PC-9 (cell line): ENCODE results near the gene BCKDK.

ENCODE experiments used
- CTCF ChIP-seq: fragments of 200-600 bp; sonication (generic); conservative IDR thresholded peaks from 2 replicates; pipeline ENCODE4 v1.6.1; 2017; ENCODE audit warnings: mixed run types, antibody characterized with exemption, mild to moderate bottlenecking, moderate library complexity
- EZH2 ChIP-seq: fragments of 200-600 bp; sonication (generic); IDR thresholded peaks from 2 replicates; pipeline ENCODE4 v1.8.0; 2017; ENCODE audit warnings: antibody characterized with exemption, low read depth

DNA sequence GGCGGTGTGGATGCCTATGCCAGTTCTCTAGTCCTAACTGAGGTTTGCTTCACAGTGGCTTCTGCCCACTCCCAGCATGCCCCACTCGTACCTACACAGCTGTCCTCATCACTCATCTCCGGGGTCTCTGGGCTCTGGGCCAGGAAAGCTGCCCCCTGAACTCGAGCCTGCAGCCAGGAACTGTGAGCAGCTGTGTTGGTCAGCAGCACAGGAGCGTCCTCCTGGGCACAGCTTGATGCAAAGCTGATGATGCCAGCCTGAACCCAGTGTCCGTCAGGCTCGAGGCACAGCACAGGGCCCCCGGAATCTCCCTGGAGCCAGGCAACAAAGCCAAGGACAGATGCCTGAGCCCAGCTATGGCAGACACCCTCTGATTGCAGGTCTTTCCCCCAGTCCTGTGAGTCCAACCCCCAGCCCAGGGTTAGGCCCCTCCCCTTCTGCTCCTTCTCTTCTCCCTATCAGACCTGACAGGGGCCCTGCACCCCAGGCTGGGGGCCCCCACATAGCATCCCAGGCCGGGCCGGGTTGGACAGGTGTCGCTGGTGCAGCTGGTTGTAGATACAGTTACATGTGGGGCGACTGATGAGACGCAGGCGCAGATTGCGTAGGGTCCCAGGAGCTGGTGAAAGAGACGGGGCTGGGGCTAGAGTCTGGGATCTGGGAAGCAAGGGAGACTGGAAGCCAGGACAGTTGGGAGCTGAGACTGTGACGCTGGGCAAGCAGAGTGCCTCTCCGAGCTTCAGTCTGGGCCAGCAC, 22.1 kb upstream of the BCKDK start:
- no peak for TF ChIP-seq CTCF
- TF ChIP-seq EZH2 = no peak
